Thymus (tissue), 11 donors: Measurements from ENCODE around the gene TMEM145. TPM values are rescaled to one million over a fixed set of nuclear protein-coding genes. Genes with fewer than 3 reads are reported as not detected.
A peak's percentile ranks its signal among the peaks of the same experiment; 100 is the strongest.

Experiments used
- DNase-seq, 9 donors: peaks; one replicate each; pipeline ENCODE4 v3.0.0-alpha.2; 2013; ENCODE audit warnings: low spot score in 9 of 9, low read depth in 6 of 9, missing footprints in 1 of 9
- H3K27ac ChIP-seq, 2 donors: one replicate each; pipeline ENCODE4 v1.5.1; 2013; ENCODE audit warnings: control low read depth in 1 of 2, low read depth in 1 of 2, low read length in 1 of 2, mild to moderate bottlenecking in 1 of 2, moderate library complexity in 1 of 2
- H3K27me3 ChIP-seq, 2 donors: one replicate each; pipeline ENCODE4 v1.5.1; 2013; ENCODE audit warnings: low read length in 1 of 2; ENCODE audit not compliant: control insufficient read depth in 2 of 2, insufficient read depth in 1 of 2
- H3K36me3 ChIP-seq, 2 donors: one replicate each; pipeline ENCODE4 v1.5.1; 2013; ENCODE audit warnings: low read length in 1 of 2, mild to moderate bottlenecking in 1 of 2, moderate library complexity in 1 of 2; ENCODE audit not compliant: control insufficient read depth in 2 of 2, insufficient read depth in 2 of 2
- H3K4me1 ChIP-seq, 2 donors: one replicate each; pipeline ENCODE4 v1.5.1; 2013; ENCODE audit warnings: low read length in 2 of 2; ENCODE audit not compliant: control insufficient read depth in 2 of 2, insufficient read depth in 2 of 2
- H3K4me3 ChIP-seq, 2 donors: one replicate each; pipeline ENCODE4 v1.5.1; 2013; ENCODE audit warnings: low read length in 2 of 2, control low read depth in 1 of 2, mild to moderate bottlenecking in 1 of 2
- H3K9me3 ChIP-seq, 2 donors: one replicate each; pipeline ENCODE4 v1.5.1; 2013; ENCODE audit warnings: low read length in 1 of 2, mild to moderate bottlenecking in 1 of 2; ENCODE audit not compliant: control insufficient read depth in 2 of 2, insufficient read depth in 1 of 2
- WGBS: extraction: QIAGEN DNeasy Blood & Tissue Kit; methylation state at CpG from one replicate; pipeline ENCODE4 v1.1.7; 2013; 5-methylcytosine and 5-hydroxymethylcytosine counted together
- polyA plus RNA-seq: library from polyadenylated mRNA; stranded (reverse); fragments of 200-250 nt; gene quantifications from one replicate; pipeline ENCODE4 v1.2.3, GENCODE V29; 2013
- total RNA-seq: library from RNA; stranded (reverse); fragments of 120-200 nt; gene quantifications from one replicate; pipeline ENCODE4 v1.2.4, GENCODE V29; 2013
- donor health status: healthy.

The TMEM145 gene
- total and polyA plus RNA-seq, 2 donors = 0.78 TPM; not detected in 1

DNA sequence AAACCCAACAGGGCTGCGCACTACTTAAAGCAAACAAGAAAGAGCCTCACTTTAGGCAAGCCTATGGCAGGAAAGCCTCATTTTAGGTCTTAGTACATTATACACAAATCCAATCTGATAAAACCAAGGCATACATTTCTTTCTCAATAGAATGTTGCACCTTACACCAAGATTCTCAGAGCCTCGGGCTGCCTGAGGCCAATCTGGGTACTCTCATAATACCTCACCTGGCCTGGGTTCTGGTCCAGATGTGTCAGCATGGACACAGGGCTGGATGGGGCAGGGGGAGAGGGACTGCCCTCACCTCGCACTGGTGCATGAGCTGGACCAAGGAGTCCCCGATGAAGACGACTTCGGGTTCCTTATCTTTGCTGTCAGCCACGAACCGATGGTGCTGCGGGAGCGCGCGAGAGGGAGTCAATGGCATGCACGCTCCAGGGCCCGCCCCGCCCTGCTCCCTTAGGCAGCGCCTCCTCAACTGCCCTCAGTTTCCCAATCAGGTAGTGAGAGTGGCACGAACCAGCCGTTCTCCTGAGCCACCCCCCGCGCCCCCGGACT lies 11.4 kb upstream of the TMEM145 start, which contains the start of gene PRR19:
Gene PRR19 (plus strand): TSS at position 487 of the 558 bp plus-strand sequence. CDS start 7,453 bp downstream, outside the sequence.
- peak within 1 kb of the TSS; percentile 71 to 87 for H3K27ac ChIP-seq
- WGBS = 6% methylated on average over 21 of the region's 21 CpGs
- peak within 1 kb of the TSS; percentile 71 to 87 for H3K4me3 ChIP-seq
- H3K27me3 ChIP-seq = no peaks in the 10 kb centered on the region
- DNase-seq = no peak
- peaks cover 0 to under 1% of the 10 kb centered on the region in 2 donors for H3K9me3 ChIP-seq
- peaks cover 16 to 22% of the 10 kb centered on the region in 2 donors for H3K4me1 ChIP-seq
- peaks cover 9 to 12% of the 10 kb centered on the region in 2 donors for H3K36me3 ChIP-seq

GRCh38 chr19:42303101-42303464 lies 10.0 kb upstream of the TMEM145 start:
- H3K9me3 ChIP-seq = peaks cover 0 to 1% of the 10 kb centered on the region in 2 donors
- H3K27ac ChIP-seq = peak overlapping the region; percentile 71 to 87
- H3K36me3 ChIP-seq = peaks cover 5 to 8% of the 10 kb centered on the region in 2 donors
- 89% methylated on average over 11 of the region's 11 CpGs for WGBS
- H3K4me1 ChIP-seq = peaks cover 16 to 22% of the 10 kb centered on the region in 2 donors
- peak overlapping the region; percentile 71 to 87 for H3K4me3 ChIP-seq
- DNase-seq = no peak
- H3K27me3 ChIP-seq = no peaks in the 10 kb centered on the region

GRCh38 chr19:42303876-42304275 lies 9.2 kb upstream of the TMEM145 start:
- DNase-seq = no peak

GRCh38 chr19:42306646-42307045 lies 6.5 kb upstream of the TMEM145 start:
- Histone ChIP-seq H3K36me3 (no peaks in the 10 kb centered on the region), H3K27me3 (peaks cover 2 to 12% of the 10 kb centered on the region in 2 donors), H3K4me3 (no peak overlapping the region), H3K27ac (no peak overlapping the region), H3K9me3 (peaks cover 0 to 1% of the 10 kb centered on the region in 2 donors), H3K4me1 (peaks cover 9 to 16% of the 10 kb centered on the region in 2 donors)
- no peak for DNase-seq
- 98% methylated on average over 22 of the region's 22 CpGs for WGBS

More at GRCh38 chr19:42303876-42304275, 9.2 kb upstream of the TMEM145 start:
- H3K27ac ChIP-seq = no peak overlapping the region
- peaks cover 0 to 1% of the 10 kb centered on the region in 2 donors for H3K9me3 ChIP-seq
- H3K27me3 ChIP-seq = no peaks in the 10 kb centered on the region
- H3K4me3 ChIP-seq = no peak overlapping the region
- 95% methylated on average over 8 of the region's 8 CpGs for WGBS
- H3K36me3 ChIP-seq = peaks cover 5 to 8% of the 10 kb centered on the region in 2 donors
- H3K4me1 ChIP-seq = peaks cover 16 to 22% of the 10 kb centered on the region in 2 donors

- peaks cover 1 to 5% of the 10 kb centered on the region in 2 donors for H3K9me3 ChIP-seq
- 97% methylated on average over 14 of the region's 14 CpGs for WGBS
- H3K27me3 ChIP-seq = peaks cover 29 to 42% of the 10 kb centered on the region in 2 donors
- no peak overlapping the region for H3K27ac ChIP-seq
- no peaks in the 10 kb centered on the region for H3K36me3 ChIP-seq
- peaks cover 0 to 4% of the 10 kb centered on the region in 2 donors for H3K4me1 ChIP-seq
- DNase-seq = no peak
- H3K4me3 ChIP-seq = no peak overlapping the region
Observed at GRCh38 chr19:42309686-42310085, 3.4 kb upstream of the TMEM145 start.

DNA sequence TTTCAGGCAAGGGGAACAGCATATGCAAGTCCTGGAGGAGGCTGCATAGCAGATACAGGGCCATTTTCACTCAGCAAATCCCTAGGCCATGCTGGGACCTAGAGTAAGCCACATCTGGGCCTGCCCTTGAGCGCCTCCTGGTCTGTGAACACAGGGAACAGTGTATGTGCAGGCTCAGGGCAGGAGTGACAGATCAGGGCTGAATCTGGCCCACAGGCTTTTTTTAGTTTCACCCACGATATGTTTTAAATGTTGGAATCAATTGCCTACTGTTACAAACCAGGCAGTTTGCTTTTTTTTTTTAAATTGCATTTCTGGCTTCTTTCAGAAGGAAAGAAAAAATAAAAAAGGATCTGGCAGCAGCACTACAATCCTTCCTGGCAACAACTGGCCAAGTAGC lies 1.5 kb upstream of the TMEM145 start:
- DNase-seq = no peak
- Histone ChIP-seq H3K4me1 (peaks cover 0 to 4% of the 10 kb centered on the region in 2 donors), H3K9me3 (peaks cover 1 to 5% of the 10 kb centered on the region in 2 donors), H3K4me3 (no peak overlapping the region), H3K36me3 (no peaks in the 10 kb centered on the region), H3K27ac (no peak overlapping the region), H3K27me3 (peaks cover 42 to 62% of the 10 kb centered on the region in 2 donors)
- WGBS = 88% methylated on average over 2 of the region's 2 CpGs

- WGBS = 92% methylated on average over 5 of the region's 5 CpGs
- no peak overlapping the region for H3K4me3 ChIP-seq
- H3K36me3 ChIP-seq = no peaks in the 10 kb centered on the region
- peaks cover 0 to 5% of the 10 kb centered on the region in 2 donors for H3K9me3 ChIP-seq
- peaks cover 46 to 69% of the 10 kb centered on the region in 2 donors for H3K27me3 ChIP-seq
- peaks cover 0 to 4% of the 10 kb centered on the region in 2 donors for H3K4me1 ChIP-seq
- H3K27ac ChIP-seq = no peak overlapping the region
- no peak for DNase-seq
Observed at GRCh38 chr19:42312370-42312769, 739 bp upstream of the TMEM145 start.

- peaks cover 46 to 75% of the 10 kb centered on the region in 2 donors for H3K27me3 ChIP-seq
- no peak overlapping the region for H3K27ac ChIP-seq
- no peaks in the 10 kb centered on the region for H3K36me3 ChIP-seq
- no peak overlapping the region for H3K4me3 ChIP-seq
- WGBS = 36% methylated on average over 26 of the region's 26 CpGs
- no peak for DNase-seq
- peaks cover 0 to 5% of the 10 kb centered on the region in 2 donors for H3K9me3 ChIP-seq
- H3K4me1 ChIP-seq = peaks cover 0 to 4% of the 10 kb centered on the region in 2 donors
Observed at GRCh38 chr19:42313840-42314755, 989 bp downstream of the TMEM145 start.

DNA sequence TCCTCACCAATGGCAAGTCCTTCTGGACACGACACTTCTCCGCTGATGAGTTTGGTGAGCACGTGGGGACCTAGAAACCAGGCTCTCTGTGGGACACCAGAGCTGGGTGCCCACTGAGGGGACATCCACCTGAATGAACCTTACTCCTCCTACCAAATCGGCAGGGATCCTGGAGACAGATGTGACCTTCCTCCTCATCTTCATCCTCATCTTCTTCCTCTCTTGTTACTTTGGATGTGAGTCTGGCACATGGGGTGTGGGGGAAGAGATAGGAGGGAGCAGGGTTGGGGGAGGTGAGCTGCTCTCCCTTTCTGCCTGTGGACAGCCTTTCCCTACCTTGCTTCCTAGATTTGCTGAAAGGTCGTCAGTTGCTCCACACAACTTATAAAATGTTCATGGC lies 1.9 kb downstream of the TMEM145 start:
- peaks cover 0 to 5% of the 10 kb centered on the region in 2 donors for H3K9me3 ChIP-seq
- H3K27me3 ChIP-seq = peaks cover 46 to 80% of the 10 kb centered on the region in 2 donors
- H3K4me3 ChIP-seq = no peak overlapping the region
- peaks cover 0 to 4% of the 10 kb centered on the region in 2 donors for H3K4me1 ChIP-seq
- 89% methylated on average over 5 of the region's 5 CpGs for WGBS
- no peaks in the 10 kb centered on the region for H3K36me3 ChIP-seq
- no peak overlapping the region for H3K27ac ChIP-seq
- DNase-seq = no peak
